OCI-LY7 (cell line): ENCODE measurements around the gene BMP2.

ENCODE experiments used
- EZH2phosphoT487 ChIP-seq: fragments of 200-600 bp; sonication (generic); IDR thresholded peaks from 2 replicates; pipeline ENCODE4 v1.6.1; 2018; ENCODE audit warnings: low read depth, borderline replicate concordance, mild to moderate bottlenecking, mixed run types, antibody characterized with exemption, low read length, moderate library complexity, mixed read lengths
- TF ChIP-seq, protein P1 (sequence below): fragments of 200-600 bp; sonication (generic); conservative IDR thresholded peaks from 2 replicates; pipeline ENCODE4 v1.5.1; 2014; ENCODE audit warnings: mild to moderate bottlenecking, antibody characterized with exemption, low read length, moderate library complexity, mixed read lengths

DNA sequence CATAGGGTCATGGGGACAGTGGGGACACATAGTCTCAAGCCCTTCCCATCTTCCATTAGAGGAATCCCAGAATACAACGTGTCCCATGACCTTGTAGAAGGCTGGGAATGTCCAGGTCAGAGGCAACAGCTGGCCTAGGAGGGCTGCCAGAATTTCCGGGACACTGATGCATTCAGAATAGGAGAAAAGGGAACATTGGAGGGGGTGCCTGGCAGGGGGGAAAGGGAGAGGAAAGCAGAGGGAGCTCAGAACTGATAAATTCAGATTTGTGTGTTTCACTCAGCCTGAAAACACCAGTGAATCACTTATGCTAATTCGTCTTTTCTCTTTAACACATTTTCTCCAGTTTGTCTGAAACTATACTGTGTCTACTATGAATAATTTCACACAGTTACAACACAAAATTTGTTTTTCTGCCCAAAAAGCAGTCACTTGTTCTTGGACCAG lies 35.5 kb upstream of the BMP2 start:
- TF ChIP-seq, protein P1, sequence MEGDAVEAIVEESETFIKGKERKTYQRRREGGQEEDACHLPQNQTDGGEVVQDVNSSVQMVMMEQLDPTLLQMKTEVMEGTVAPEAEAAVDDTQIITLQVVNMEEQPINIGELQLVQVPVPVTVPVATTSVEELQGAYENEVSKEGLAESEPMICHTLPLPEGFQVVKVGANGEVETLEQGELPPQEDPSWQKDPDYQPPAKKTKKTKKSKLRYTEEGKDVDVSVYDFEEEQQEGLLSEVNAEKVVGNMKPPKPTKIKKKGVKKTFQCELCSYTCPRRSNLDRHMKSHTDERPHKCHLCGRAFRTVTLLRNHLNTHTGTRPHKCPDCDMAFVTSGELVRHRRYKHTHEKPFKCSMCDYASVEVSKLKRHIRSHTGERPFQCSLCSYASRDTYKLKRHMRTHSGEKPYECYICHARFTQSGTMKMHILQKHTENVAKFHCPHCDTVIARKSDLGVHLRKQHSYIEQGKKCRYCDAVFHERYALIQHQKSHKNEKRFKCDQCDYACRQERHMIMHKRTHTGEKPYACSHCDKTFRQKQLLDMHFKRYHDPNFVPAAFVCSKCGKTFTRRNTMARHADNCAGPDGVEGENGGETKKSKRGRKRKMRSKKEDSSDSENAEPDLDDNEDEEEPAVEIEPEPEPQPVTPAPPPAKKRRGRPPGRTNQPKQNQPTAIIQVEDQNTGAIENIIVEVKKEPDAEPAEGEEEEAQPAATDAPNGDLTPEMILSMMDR = no peak
- TF ChIP-seq EZH2phosphoT487 = no peak
